Naive thymus-derived CD4-positive, alpha-beta T cell (primary cell): ENCODE data around the gene SLIT3. TPM values are rescaled to one million over a fixed set of nuclear protein-coding genes. Genes with fewer than 3 reads are reported as not detected.

Source experiments
- ATAC-seq: fragments of 150-1000 bp; cut with Tn5 transposase; 2 replicates; pipeline ENCODE4 v1.10.0; 2021; ENCODE audit warnings: mild to moderate bottlenecking, moderate library complexity
- CTCF ChIA-PET: fragments of 350-600 bp; sonication (Branson Sonifier 250); formaldehyde crosslinking; loops from one replicate; lab custom pipeline; 2021; ENCODE audit warnings: antibody characterized with exemption; lab: Charles Lee
- POLR2A ChIA-PET: fragments of 350-600 bp; sonication (Branson Sonifier 250); formaldehyde crosslinking; loops from one replicate; lab custom pipeline; 2021; ENCODE audit warnings: antibody characterized with exemption, inconsistent platforms; lab: Charles Lee
- DNase-seq, 9 donors: peaks; one replicate each; pipeline versions ENCODE4 v3.0.0 to v3.0.0-alpha.2; 2020 to 2022; ENCODE audit warnings: mixed read lengths in 1 of 9
- H3K27ac ChIP-seq: one replicate; pipeline ENCODE4 v1.7.0; 2013; ENCODE audit warnings: mild to moderate bottlenecking, low read depth, low read length, moderate library complexity
- H3K27me3 ChIP-seq, 2 donors: one replicate each; pipeline ENCODE4 v1.7.0; 2013; ENCODE audit warnings: low read length in 2 of 2, mild to moderate bottlenecking in 2 of 2, moderate library complexity in 2 of 2; ENCODE audit not compliant: control insufficient read depth in 2 of 2, insufficient read depth in 2 of 2
- H3K36me3 ChIP-seq, 3 experiments: 1 replicate in 2 of 3; 2 replicates in 1 of 3; pipeline ENCODE4 v1.7.0; 2013; ENCODE audit warnings: low read length in 3 of 3, mild to moderate bottlenecking in 3 of 3, moderate library complexity in 1 of 3; ENCODE audit not compliant: insufficient read depth in 3 of 3, control insufficient read depth in 2 of 3
- H3K4me1 ChIP-seq, 2 donors: one replicate each; pipeline ENCODE4 v1.7.0; 2013; ENCODE audit warnings: low read length in 2 of 2, mild to moderate bottlenecking in 2 of 2, moderate library complexity in 1 of 2; ENCODE audit not compliant: control insufficient read depth in 2 of 2, insufficient read depth in 2 of 2
- H3K4me3 ChIP-seq: 2 replicates; pipeline ENCODE4 v1.7.0; 2013; ENCODE audit warnings: mild to moderate bottlenecking, low read length
- H3K9me3 ChIP-seq, 3 experiments: 1 replicate in 2 of 3; 2 replicates in 1 of 3; pipeline ENCODE4 v1.7.0; 2013; ENCODE audit warnings: low read length in 3 of 3; ENCODE audit not compliant: control insufficient read depth in 2 of 3
- H3K27ac Mint-ChIP-seq, 9 donors: one replicate each; pipeline ENCODE4 v1.8.0; 2020 to 2022; ENCODE audit warnings: mixed read lengths in 9 of 9, mild to moderate bottlenecking in 8 of 9, moderate library complexity in 5 of 9, inconsistent platforms in 2 of 9
- H3K27me3 Mint-ChIP-seq, 5 donors: one replicate each; pipeline ENCODE4 v1.8.0; 2021 to 2022; ENCODE audit warnings: mixed read lengths in 5 of 5, mild to moderate bottlenecking in 1 of 5
- H3K36me3 Mint-ChIP-seq, 5 donors: one replicate each; pipeline ENCODE4 v1.8.0; 2020 to 2022; ENCODE audit warnings: mixed read lengths in 5 of 5, mild to moderate bottlenecking in 3 of 5, inconsistent platforms in 1 of 5
- H3K4me1 Mint-ChIP-seq, 7 donors: one replicate each; pipeline ENCODE4 v1.8.0; 2020 to 2022; ENCODE audit warnings: mixed read lengths in 7 of 7, mild to moderate bottlenecking in 3 of 7, inconsistent platforms in 1 of 7
- H3K4me3 Mint-ChIP-seq, 10 donors: one replicate each; pipeline ENCODE4 v1.8.0; 2020 to 2022; ENCODE audit warnings: mild to moderate bottlenecking in 10 of 10, mixed read lengths in 10 of 10, moderate library complexity in 6 of 10, inconsistent platforms in 2 of 10
- H3K9me3 Mint-ChIP-seq, 11 donors: one replicate each; pipeline ENCODE4 v1.8.0; 2020 to 2022; ENCODE audit warnings: mixed read lengths in 11 of 11, mild to moderate bottlenecking in 4 of 11, inconsistent platforms in 1 of 11, moderate library complexity in 1 of 11
- intact Hi-C, 2 donors: fragments of 100-400 bp; cut with micrococcal nuclease; formaldehyde crosslinking; loops; one replicate each; pipeline ENCODE4 v1.15.1; 2023
- polyA plus RNA-seq, 2 donors: library from polyadenylated mRNA; unstranded; fragments of 300-500 nt; fragmentation: Illumina TruSeq; gene quantifications; one replicate each; pipeline ENCODE4 v1.2.3, GENCODE V29; 2021
- total RNA-seq, 6 experiments: library from RNA in 5 of 6; stranded (reverse) in 5 of 6; gene quantifications; 1 replicate in 5 of 6; 2 replicates in 1 of 6; pipeline ENCODE4 v1.2.3 and lab custom pipeline; 2021 to 2026

The SLIT3 gene
- total and polyA plus RNA-seq, 7 experiments from 2014 or later: 0.34 TPM; not detected in 6

- H3K9me3 Mint-ChIP-seq: peaks cover 0 to 4% (median 0%) of the 10 kb centered on the region in 11 donors
- H3K4me3 ChIP-seq: no peak overlapping the region
- no peak overlapping the region for H3K27ac ChIP-seq
- ChIA-PET POLR2A (no interaction called here), CTCF (no interaction called here)
- H3K36me3 Mint-ChIP-seq: no peaks in the 10 kb centered on the region
- intact Hi-C loops: no loop called here
- no peak for DNase-seq
- no peak overlapping the region for H3K27ac Mint-ChIP-seq
- no peak overlapping the region for H3K4me3 Mint-ChIP-seq
- no peaks in the 10 kb centered on the region for H3K36me3 ChIP-seq
- H3K4me1 ChIP-seq: no peaks in the 10 kb centered on the region
- no peaks in the 10 kb centered on the region for H3K27me3 ChIP-seq
- peaks cover 0 to 2% (median 0%) of the 10 kb centered on the region in 7 donors for H3K4me1 Mint-ChIP-seq
- no peak for ATAC-seq
- peaks cover 5 to 34% (median 17%) of the 10 kb centered on the region in 5 donors for H3K27me3 Mint-ChIP-seq
- H3K9me3 ChIP-seq: no peaks in the 10 kb centered on the region
Measured at GRCh38 chr5:169018925-169019324, 282.0 kb downstream of the SLIT3 start.

GRCh38 chr5:169015991-169016390 lies 284.9 kb downstream of the SLIT3 start:
- H3K27ac ChIP-seq: no peak overlapping the region
- no peaks in the 10 kb centered on the region for H3K4me1 Mint-ChIP-seq
- H3K27ac Mint-ChIP-seq: no peak overlapping the region
- ChIA-PET CTCF (no interaction called here), POLR2A (no interaction called here)
- H3K9me3 Mint-ChIP-seq: peaks cover 0 to 4% (median 0%) of the 10 kb centered on the region in 11 donors
- H3K9me3 ChIP-seq: no peaks in the 10 kb centered on the region
- H3K4me1 ChIP-seq: no peaks in the 10 kb centered on the region
- no peaks in the 10 kb centered on the region for H3K36me3 Mint-ChIP-seq
- H3K4me3 Mint-ChIP-seq: no peak overlapping the region
- no peak for ATAC-seq
- no peaks in the 10 kb centered on the region for H3K36me3 ChIP-seq
- H3K4me3 ChIP-seq: no peak overlapping the region
- no peaks in the 10 kb centered on the region for H3K27me3 ChIP-seq
- no peak for DNase-seq
- peaks cover 8 to 19% (median 14%) of the 10 kb centered on the region in 5 donors for H3K27me3 Mint-ChIP-seq
- intact Hi-C loops: no loop called here

GRCh38 chr5:169013846-169014245 lies 287.1 kb downstream of the SLIT3 start:
- DNase-seq (no peak), ATAC-seq (no peak)
- intact Hi-C loops: no loop called here
- Mint-ChIP-seq H3K4me3 (no peak overlapping the region), H3K9me3 (peaks cover 0 to 4% (median 0%) of the 10 kb centered on the region in 11 donors), H3K36me3 (no peaks in the 10 kb centered on the region), H3K27me3 (peaks cover 11 to 17% (median 14%) of the 10 kb centered on the region in 5 donors), H3K27ac (no peak overlapping the region), H3K4me1 (no peaks in the 10 kb centered on the region)
- Histone ChIP-seq H3K4me1 (no peaks in the 10 kb centered on the region), H3K9me3 (no peaks in the 10 kb centered on the region), H3K36me3 (no peaks in the 10 kb centered on the region), H3K27ac (no peak overlapping the region), H3K4me3 (no peak overlapping the region), H3K27me3 (no peaks in the 10 kb centered on the region)
- POLR2A ChIA-PET: no interaction called here
- CTCF ChIA-PET: no interaction called here

- Histone ChIP-seq H3K4me1 (no peaks in the 10 kb centered on the region), H3K36me3 (no peaks in the 10 kb centered on the region), H3K9me3 (no peaks in the 10 kb centered on the region), H3K27me3 (no peaks in the 10 kb centered on the region), H3K4me3 (no peak overlapping the region), H3K27ac (no peak overlapping the region)
- H3K4me1 Mint-ChIP-seq: no peaks in the 10 kb centered on the region
- H3K36me3 Mint-ChIP-seq: no peaks in the 10 kb centered on the region
- DNase-seq (no peak), ATAC-seq (no peak)
- ChIA-PET CTCF (no interaction called here), POLR2A (no interaction called here)
- intact Hi-C loops: no loop called here
- peaks cover 12 to 18% (median 16%) of the 10 kb centered on the region in 5 donors for H3K27me3 Mint-ChIP-seq
- peaks cover 0 to 2% (median 0%) of the 10 kb centered on the region in 11 donors for H3K9me3 Mint-ChIP-seq
- no peak overlapping the region for H3K27ac Mint-ChIP-seq
- no peak overlapping the region for H3K4me3 Mint-ChIP-seq
Measured at GRCh38 chr5:169013208-169013728, 287.7 kb downstream of the SLIT3 start.

- Histone ChIP-seq H3K4me3 (no peak overlapping the region), H3K4me1 (no peaks in the 10 kb centered on the region), H3K27ac (no peak overlapping the region), H3K9me3 (no peaks in the 10 kb centered on the region), H3K27me3 (no peaks in the 10 kb centered on the region), H3K36me3 (no peaks in the 10 kb centered on the region)
- no peak overlapping the region for H3K27ac Mint-ChIP-seq
- peaks cover 0 to 2% (median 0%) of the 10 kb centered on the region in 11 donors for H3K9me3 Mint-ChIP-seq
- intact Hi-C loops: no loop called here
- no peak overlapping the region for H3K4me3 Mint-ChIP-seq
- no peaks in the 10 kb centered on the region for H3K36me3 Mint-ChIP-seq
- ATAC-seq (no peak), DNase-seq (no peak)
- peaks cover 9 to 18% (median 16%) of the 10 kb centered on the region in 5 donors for H3K27me3 Mint-ChIP-seq
- no peaks in the 10 kb centered on the region for H3K4me1 Mint-ChIP-seq
- POLR2A ChIA-PET: no interaction called here
- CTCF ChIA-PET: no interaction called here
Measured at GRCh38 chr5:169012450-169012849, 288.5 kb downstream of the SLIT3 start.

GRCh38 chr5:169011451-169011850 lies 289.5 kb downstream of the SLIT3 start:
- Histone ChIP-seq H3K27me3 (no peaks in the 10 kb centered on the region), H3K36me3 (no peaks in the 10 kb centered on the region), H3K4me1 (no peaks in the 10 kb centered on the region), H3K27ac (no peak overlapping the region), H3K4me3 (no peak overlapping the region), H3K9me3 (no peaks in the 10 kb centered on the region)
- DNase-seq (no peak), ATAC-seq (no peak)
- H3K27me3 Mint-ChIP-seq: peaks cover 9 to 17% (median 14%) of the 10 kb centered on the region in 5 donors
- H3K36me3 Mint-ChIP-seq: no peaks in the 10 kb centered on the region
- no peak overlapping the region for H3K27ac Mint-ChIP-seq
- ChIA-PET POLR2A (no interaction called here), CTCF (no interaction called here)
- H3K9me3 Mint-ChIP-seq: peaks cover 0 to under 1% (median 0%) of the 10 kb centered on the region in 11 donors
- intact Hi-C loops: no loop called here
- H3K4me3 Mint-ChIP-seq: no peak overlapping the region
- no peaks in the 10 kb centered on the region for H3K4me1 Mint-ChIP-seq

GRCh38 chr5:169011009-169011408 lies 289.9 kb downstream of the SLIT3 start:
- CTCF ChIA-PET: interaction anchor here (0.7 kb wide), 1 partner anchor 460 kb away, joined by 5 read pairs; no protein-coding TSS in a partner anchor
- peaks cover 0 to 1% (median 0%) of the 10 kb centered on the region in 11 donors for H3K9me3 Mint-ChIP-seq
- no peaks in the 10 kb centered on the region for H3K4me1 Mint-ChIP-seq
- no peak for ATAC-seq
- POLR2A ChIA-PET: no interaction called here
- H3K36me3 Mint-ChIP-seq: no peaks in the 10 kb centered on the region
- no peak overlapping the region for H3K27ac Mint-ChIP-seq
- H3K36me3 ChIP-seq: no peaks in the 10 kb centered on the region
- H3K4me3 ChIP-seq: no peak overlapping the region
- no peak for DNase-seq
- no peak overlapping the region for H3K27ac ChIP-seq
- H3K4me3 Mint-ChIP-seq: no peak overlapping the region
- H3K4me1 ChIP-seq: no peaks in the 10 kb centered on the region
- H3K9me3 ChIP-seq: no peaks in the 10 kb centered on the region
- H3K27me3 Mint-ChIP-seq: peaks cover 9 to 15% (median 14%) of the 10 kb centered on the region in 5 donors
- H3K27me3 ChIP-seq: no peaks in the 10 kb centered on the region
- intact Hi-C loops: no loop called here
